ENCODE data around the gene MAP4K3. TPM values are rescaled to one million over a fixed set of nuclear protein-coding genes. Genes with fewer than 3 reads are reported as not detected.

MAP4K3 gene
- total and polyA plus RNA-seq, 2 of the 8 experiments (the other 6 are each of a cell fraction or from before 2014, with no cell fraction given): 11.4 to 63.0 TPM

Small RNAs within 50 kb of the gene (small RNA-seq; reads per million reads assigned to genes)
- gene RF00272 (ENCODE audit: insufficient read depth): not detected

Other genes with a start within 250 kb of the MAP4K3 start
- 0.29 TPM in 1 of 2 replicates, not detected in the other for gene CDKL4, start 193.3 kb downstream of the MAP4K3 start, total RNA-seq (2021; fragmentation: NEBNext Ultra II Directional; extraction: Animal tissue kit (Norgen Biotek cat#: 25700))
- not detected in 2 replicates for gene CDKL4, start 193.3 kb downstream of the MAP4K3 start, polyA plus RNA-seq (2011; rRNA removed)
- 14.0 and 14.9 TPM in 2 replicates for gene TMEM178A, start 228.6 kb upstream of the MAP4K3 start, total RNA-seq (2021; fragmentation: NEBNext Ultra II Directional; extraction: Animal tissue kit (Norgen Biotek cat#: 25700))
- gene TMEM178A, start 228.6 kb upstream of the MAP4K3 start, polyA plus RNA-seq (2011; rRNA removed): 7.9 and 11.2 TPM in 2 replicates